Testis (tissue), 3 donors: Measurements from ENCODE around the gene GDPD4. TPM values are rescaled to one million over a fixed set of nuclear protein-coding genes. Genes with fewer than 3 reads are reported as not detected.
A peak's percentile ranks its signal among the peaks of the same experiment; 100 is the strongest.

Source experiments
- DNase-seq: peaks from one replicate; pipeline ENCODE4 v3.0.0-alpha.2; 2019
- H3K27ac ChIP-seq, 2 donors: fragments of 200-600 bp; sonication (generic); one replicate each; pipeline ENCODE4 v1.5.1; 2019
- H3K27me3 ChIP-seq: fragments of 200-600 bp; sonication (generic); one replicate; pipeline ENCODE4 v1.5.1; 2019
- H3K36me3 ChIP-seq: fragments of 200-600 bp; sonication (generic); one replicate; pipeline ENCODE4 v1.5.1; 2017; ENCODE audit warnings: low read depth; ENCODE audit errors: missing control alignments
- H3K4me1 ChIP-seq: fragments of 200-600 bp; sonication (generic); one replicate; pipeline ENCODE4 v1.5.1; 2019
- H3K4me3 ChIP-seq, 2 donors: fragments of 200-600 bp; sonication (generic); one replicate each; pipeline ENCODE4 v1.5.1; 2017 to 2019
- H3K9me3 ChIP-seq: fragments of 200-600 bp; sonication (generic); one replicate; pipeline ENCODE4 v1.5.1; 2017
- CTCF ChIP-seq, 3 experiments: fragments of 450-650 bp in 2 of 3; fragments of 200-600 bp in 1 of 3; sonication (generic) in 1 of 3; IDR thresholded peaks; one replicate each; pipeline ENCODE4 v1.5.1; 2016 to 2019; ENCODE audit warnings: antibody characterized with exemption in 3 of 3, mild to moderate bottlenecking in 2 of 3, moderate library complexity in 1 of 3
- POLR2A ChIP-seq: fragments of 450-650 bp; IDR thresholded peaks from one replicate; pipeline ENCODE4 v1.6.1; 2017; ENCODE audit warnings: antibody characterized with exemption, mild to moderate bottlenecking, moderate library complexity
- WGBS, 2 donors: methylation state at CpG; one replicate each; pipeline ENCODE4 v1.1.5; 2018; 5-methylcytosine and 5-hydroxymethylcytosine counted together
- intact Hi-C: fragments of 100-400 bp; cut with DNase I; formaldehyde crosslinking; loops from one replicate; pipeline ENCODE4 v1.15.1; 2023; ENCODE audit warnings: low total_unique reads
- polyA plus RNA-seq: library from polyadenylated mRNA; stranded (reverse); fragments of 350-450 nt; fragmentation: Illumina TruSeq; extraction: RNeasy Lipid Tissue Mini Kit (QIAGEN cat#74804); gene quantifications from one replicate; pipeline ENCODE4 v1.2.3, GENCODE V29; 2014; ENCODE audit warnings: low read depth, low replicate concordance; ENCODE audit not compliant: insufficient read depth
- total RNA-seq, 2 donors: library from RNA; depleted of rRNA; stranded (reverse); fragments of >200 nt; gene quantifications; one replicate each; pipeline ENCODE4 v1.2.3, GENCODE V29; 2016

The GDPD4 gene
- total and polyA plus RNA-seq, 3 donors from 2014 or later: 11.9 to 27.2 (median 22.6) TPM

GRCh38 chr11:77175869-77176539 is 125.5 kb downstream of the GDPD4 start:
- Histone ChIP-seq H3K9me3 (no peaks in the 10 kb centered on the region), H3K27me3 (no peaks in the 10 kb centered on the region), H3K4me3 (no peak overlapping the region), H3K4me1 (peaks cover 6% of the 10 kb centered on the region), H3K27ac (no peak overlapping the region), H3K36me3 (no peaks in the 10 kb centered on the region)
- intact Hi-C loops: no loop called here
- WGBS, 2 donors: 59 to 80% methylated on average over 2 to 11 of the region's 12 CpGs
- peak; percentile 46 for DNase-seq
- TF ChIP-seq POLR2A: no peak
- no peak for TF ChIP-seq CTCF (IDR thresholded peaks at IDR 0.05)

- Histone ChIP-seq H3K4me3 (no peak overlapping the region), H3K4me1 (peaks cover 6% of the 10 kb centered on the region), H3K36me3 (no peaks in the 10 kb centered on the region), H3K27ac (no peak overlapping the region), H3K27me3 (no peaks in the 10 kb centered on the region), H3K9me3 (no peaks in the 10 kb centered on the region)
- TF ChIP-seq CTCF (IDR thresholded peaks at IDR 0.05): no peak
- no peak for TF ChIP-seq POLR2A
- DNase-seq: no peak
- 82 to 90% methylated on average over 14 to 15 of the region's 15 CpGs for WGBS, 2 donors
- intact Hi-C loops: no loop called here
Measured at GRCh38 chr11:77175021-77175842, 126.3 kb downstream of the GDPD4 start.

GRCh38 chr11:77174559-77174958 is 126.9 kb downstream of the GDPD4 start:
- H3K9me3 ChIP-seq: no peaks in the 10 kb centered on the region
- no peak overlapping the region for H3K27ac ChIP-seq
- no peak overlapping the region for H3K4me3 ChIP-seq
- WGBS, 2 donors: 73 to 92% methylated on average over 16 of the region's 16 CpGs
- intact Hi-C loops: no loop called here
- DNase-seq: no peak
- H3K36me3 ChIP-seq: no peaks in the 10 kb centered on the region
- no peak for TF ChIP-seq POLR2A
- H3K27me3 ChIP-seq: no peaks in the 10 kb centered on the region
- peaks cover 6% of the 10 kb centered on the region for H3K4me1 ChIP-seq

- no peak for DNase-seq
- intact Hi-C loops: no loop called here
- Histone ChIP-seq H3K4me3 (no peak overlapping the region), H3K36me3 (no peaks in the 10 kb centered on the region), H3K27ac (no peak overlapping the region), H3K9me3 (no peaks in the 10 kb centered on the region), H3K4me1 (peaks cover 6% of the 10 kb centered on the region), H3K27me3 (no peaks in the 10 kb centered on the region)
- 77 to 81% methylated on average over 7 to 10 of the region's 10 CpGs for WGBS, 2 donors
- TF ChIP-seq POLR2A: no peak
- TF ChIP-seq CTCF (IDR thresholded peaks at IDR 0.05): no peak
Measured at GRCh38 chr11:77173494-77173893, 128.0 kb downstream of the GDPD4 start.

GRCh38 chr11:77172666-77172982 is 128.9 kb downstream of the GDPD4 start:
- intact Hi-C loops: no loop called here
- DNase-seq: no peak
- TF ChIP-seq CTCF (IDR thresholded peaks at IDR 0.05) (no peak), POLR2A (no peak)
- H3K4me1 ChIP-seq: peaks cover 6% of the 10 kb centered on the region
- no peak overlapping the region for H3K27ac ChIP-seq
- 78 to 84% methylated on average over 16 of the region's 16 CpGs for WGBS, 2 donors
- no peaks in the 10 kb centered on the region for H3K27me3 ChIP-seq
- H3K36me3 ChIP-seq: no peaks in the 10 kb centered on the region
- no peak overlapping the region for H3K4me3 ChIP-seq
- H3K9me3 ChIP-seq: no peaks in the 10 kb centered on the region
